K562 (cell line): Measurements from ENCODE around the gene FLVCR2. TPM values are rescaled to one million over a fixed set of nuclear protein-coding genes. Genes with fewer than 3 reads are reported as not detected.

ENCODE experiments used
- ATAC-seq: fragments of 200-7000 bp; cut with Tn5 transposase; 3 replicates; pipeline ENCODE4 v1.9.1; 2020; ENCODE audit warnings: moderate library complexity
- BruUV-seq: library from RNA; stranded (reverse); fragments of 400-500 nt; replicated peaks from 2 replicates; lab custom pipeline; 2021; lab: Mats Ljungman, UMichigan
- CTCF ChIA-PET: fragments of 300-600 bp; formaldehyde crosslinking; extraction: SDS; loops from one replicate; lab custom pipeline; 2021; ENCODE audit warnings: low intra/inter-chr PET ratio; lab: Yijun Ruan, JAX
- POLR2A ChIA-PET: fragments of 300-600, 350-650 bp; sonication (Branson Sonifier 250); formaldehyde crosslinking; extraction: SDS; loops from one replicate; lab custom pipeline; 2021; ENCODE audit warnings: antibody characterized with exemption, inconsistent platforms; lab: Yijun Ruan, JAX
- DNase-seq, 4 experiments: peaks; one replicate each; pipeline versions ENCODE4 v3.0.0 to v3.0.0-alpha.2; 2011 to 2018; ENCODE audit warnings: low spot score in 3 of 4, mixed read lengths in 3 of 4; ENCODE audit errors: extremely low read depth in 1 of 4
- FAIRE-seq: peaks from 2 replicates; lab custom pipeline; 2011; peaks lifted over from hg19 to GRCh38; lab: Jason Lieb, UNC
- H2AFZ ChIP-seq: 2 replicates; pipeline ENCODE4 v1.6.0; 2011; ENCODE audit warnings: low read depth, low read length, control low read depth, inconsistent platforms
- H3K27ac ChIP-seq: fragments of 200-600 bp; 3 replicates; pipeline ENCODE4 v1.8.0; 2011; ENCODE audit warnings: low read depth, mild to moderate bottlenecking, control low read depth, inconsistent platforms, low read length, moderate library complexity, mixed read lengths; ENCODE audit errors: extremely low read depth
- H3K27me3 ChIP-seq, 2 experiments: fragments of 300-600 bp in 1 of 2; 2 replicates in 1 of 2; 3 replicates in 1 of 2; pipeline versions ENCODE4 v1.6.0 to v1.8.0; 2011; ENCODE audit warnings: inconsistent platforms in 2 of 2, low read length in 2 of 2, mild to moderate bottlenecking in 1 of 2, mixed read lengths in 1 of 2, moderate library complexity in 1 of 2; ENCODE audit not compliant: control insufficient read depth in 2 of 2, insufficient read depth in 2 of 2
- H3K36me3 ChIP-seq: fragments of 300-600 bp; 3 replicates; pipeline ENCODE4 v1.8.0; 2011; ENCODE audit warnings: mild to moderate bottlenecking, low read length, inconsistent platforms; ENCODE audit not compliant: control insufficient read depth, insufficient read depth
- H3K4me1 ChIP-seq, 2 experiments: fragments of 200-600 bp in 1 of 2; replicated peaks in 1 of 2; 2 replicates in 1 of 2; 3 replicates in 1 of 2; pipeline versions ENCODE4 v1.5.1 to v1.8.0; 2011; ENCODE audit warnings: inconsistent platforms in 2 of 2, low read length in 2 of 2, mild to moderate bottlenecking in 1 of 2, mixed read lengths in 1 of 2, moderate library complexity in 1 of 2; ENCODE audit not compliant: control insufficient read depth in 2 of 2, insufficient read depth in 2 of 2
- H3K4me2 ChIP-seq: 2 replicates; pipeline ENCODE4 v1.6.1; 2011; ENCODE audit warnings: low read length, control low read depth, inconsistent platforms, mixed read lengths; ENCODE audit not compliant: insufficient read depth
- H3K4me3 ChIP-seq: fragments of 200-600 bp; sonication (generic), shearing (Covaris generic); 2 replicates; pipeline ENCODE4 v1.5.1; 2016; ENCODE audit warnings: control low read depth, inconsistent platforms
- H3K79me2 ChIP-seq: fragments of 200-600 bp; 3 replicates; pipeline ENCODE4 v1.8.0; 2011; ENCODE audit warnings: low read length, inconsistent platforms; ENCODE audit not compliant: control insufficient read depth, insufficient read depth
- H3K9ac ChIP-seq, 2 experiments: 2 replicates each; pipeline versions ENCODE4 v1.6.0 to v1.6.1; 2011; ENCODE audit warnings: low read depth in 2 of 2, low read length in 2 of 2, control low read depth in 1 of 2, inconsistent platforms in 1 of 2, mild to moderate bottlenecking in 1 of 2, mixed read lengths in 1 of 2; ENCODE audit not compliant: insufficient read depth in 1 of 2
- H3K9me1 ChIP-seq: one replicate; pipeline ENCODE4 v1.6.0; 2011; ENCODE audit warnings: inconsistent platforms, mild to moderate bottlenecking, low read length, moderate library complexity; ENCODE audit not compliant: control insufficient read depth, insufficient read depth
- H3K9me3 ChIP-seq: replicated peaks from 2 replicates; pipeline ENCODE4 v1.5.1; 2011; ENCODE audit warnings: low read depth, low read length, inconsistent platforms; ENCODE audit not compliant: control insufficient read depth, insufficient read depth
- H4K20me1 ChIP-seq: replicated peaks from 2 replicates; pipeline ENCODE4 v1.6.1; 2011; ENCODE audit warnings: low read length, inconsistent platforms, mixed read lengths; ENCODE audit not compliant: control insufficient read depth, insufficient read depth
- BHLHE40 ChIP-seq: IDR thresholded peaks from 2 replicates; pipeline ENCODE4 v1.6.1; 2011; ENCODE audit warnings: low read length, improper control_type of control experiment
- CCNT2 ChIP-seq: IDR thresholded peaks from 2 replicates; pipeline ENCODE4 v1.6.1; 2011; ENCODE audit warnings: borderline replicate concordance, low read depth, mild to moderate bottlenecking, moderate library complexity, mixed read lengths, low read length; ENCODE audit not compliant: insufficient read length; ENCODE audit errors: extremely low read depth
- FOXA1 ChIP-seq: fragments of 450-650 bp; IDR thresholded peaks from 2 replicates; pipeline ENCODE4 v1.6.1; 2016; ENCODE audit warnings: mild to moderate bottlenecking, borderline replicate concordance
- HBP1 ChIP-seq: fragments of 450-650 bp; formaldehyde crosslinking; IDR thresholded peaks from 2 replicates; pipeline ENCODE4 v1.4.0; 2022; ENCODE audit warnings: missing genetic modification characterization
- MECOM ChIP-seq: fragments of 250-450 bp; sonication (Bioruptor Pico); IDR thresholded peaks from 2 replicates; pipeline ENCODE4 v1.8.0; 2022; ENCODE audit warnings: inconsistent platforms
- POLR2B ChIP-seq: fragments of 450-650 bp; IDR thresholded peaks from 2 replicates; pipeline ENCODE4 v1.6.1; 2018; ENCODE audit warnings: low read depth; ENCODE audit not compliant: partially characterized antibody
- RBM17 ChIP-seq: fragments of 200-400 bp; formaldehyde crosslinking; IDR thresholded peaks from 2 replicates; pipeline ENCODE4 v1.6.1; 2017; ENCODE audit warnings: low read depth, mild to moderate bottlenecking, low read length, borderline replicate concordance
- SMC3 ChIP-seq: conservative IDR thresholded peaks from 2 replicates; pipeline ENCODE4 v1.6.1; 2011; ENCODE audit warnings: low read depth, low read length, improper control_type of control experiment; ENCODE audit not compliant: insufficient read depth
- ZNF143 ChIP-seq: sonication (generic); formaldehyde crosslinking; IDR thresholded peaks from 2 replicates; pipeline ENCODE4 v1.9.0; 2022; ENCODE audit warnings: mild to moderate bottlenecking, missing genetic modification reagents
- ZNF324 ChIP-seq: fragments of 250-450 bp; sonication (Bioruptor Pico); IDR thresholded peaks from 2 replicates; pipeline ENCODE4 v1.4.0; 2020; ENCODE audit warnings: mild to moderate bottlenecking
- ZNF436 ChIP-seq: fragments of 250-450, 450-650 bp; sonication (Bioruptor Pico); formaldehyde crosslinking; IDR thresholded peaks from 2 replicates; pipeline ENCODE4 v1.7.0; 2020; ENCODE audit warnings: mild to moderate bottlenecking
- in situ Hi-C: fragments of 300-500 bp; cut with MboI; formaldehyde crosslinking; loops from 4 replicates; pipeline ENCODE4 v1.15.0; 2018; ENCODE audit warnings: inconsistent platforms, mixed read lengths
- intact Hi-C: fragments of 100-400 bp; cut with micrococcal nuclease; formaldehyde crosslinking; loops from 2 replicates; pipeline ENCODE4 v1.14.2; 2022
- polyA plus RNA-seq, 8 experiments: library from polyadenylated mRNA; depleted of rRNA in 4 of 8; stranded (reverse) in 5 of 8; unstranded in 3 of 8; fragments of >200 nt; fragmentation: Nextera tagmentation in 2 of 8; fragmentation: Illumina TruSeq in 1 of 8; extraction: Ambion mirVana in 2 of 8; extraction: Trizol in 1 of 8; gene quantifications; 2 replicates each; pipeline versions ENCODE4 v1.2.1 to v1.2.3, GENCODE V29; 2011 to 2014; ENCODE audit warnings: inconsistent platforms in 1 of 8, missing spikeins in 1 of 8
- total RNA-seq, 7 experiments: library from RNA; depleted of rRNA in 6 of 7; stranded (reverse); fragments of >200 nt in 6 of 7; fragmentation: Illumina TruSeq in 2 of 7; extraction: Trizol in 2 of 7; gene quantifications; 2 replicates each; pipeline versions ENCODE4 v1.2.1 to v1.2.3, GENCODE V29; 2011 to 2021; ENCODE audit warnings: low replicate concordance in 1 of 7

The FLVCR2 gene
- total and polyA plus RNA-seq, 9 of the 15 experiments (the other 6 are each of a cell fraction or from before 2014, with no cell fraction given), result 1.5 TPM; not detected in 8

- in situ Hi-C loops, result no loop called here
- no TSS peak for BruUV-seq
- FAIRE-seq (no peak), DNase-seq (no peak), ATAC-seq (no peak)
- CTCF ChIA-PET, result no interaction called here
- H3K9ac ChIP-seq, result no peak overlapping the region
- no peak overlapping the region for H3K4me2 ChIP-seq
- H3K9me3 ChIP-seq, result no peaks in the 10 kb centered on the region
- no peak for TF ChIP-seq BHLHE40
- no peak for TF ChIP-seq RBM17
- no peak for TF ChIP-seq ZNF324
- no peak for TF ChIP-seq CCNT2
- no peak for TF ChIP-seq FOXA1
- no peak for TF ChIP-seq POLR2B
- no peak for TF ChIP-seq MECOM
- TF ChIP-seq ZNF143 (CRISPR knock-in tag), result no peak
- no peak for TF ChIP-seq ZNF436
- TF ChIP-seq SMC3, result no peak
- no peak for TF ChIP-seq HBP1 (CRISPR knock-in tag)
- no peak overlapping the region for H3K4me3 ChIP-seq
- intact Hi-C loops, result no loop called here
- H3K4me1 ChIP-seq, result peaks cover 0 to 5% of the 10 kb centered on the region in 2 experiments; a peak in 2 of 5 replicates
- H3K79me2 ChIP-seq, result no peaks in the 10 kb centered on the region
- H3K9me1 ChIP-seq, result no peaks in the 10 kb centered on the region
- H3K27me3 ChIP-seq, result peaks cover 0 to 6% of the 10 kb centered on the region in 2 experiments; a peak in 2 of 5 replicates
- H2AFZ ChIP-seq, result no peak overlapping the region
- no peak overlapping the region for H3K27ac ChIP-seq
- POLR2A ChIA-PET, result no interaction called here
- H4K20me1 ChIP-seq, result no peaks in the 10 kb centered on the region
- peaks cover 5% of the 10 kb centered on the region; the same call in 1 of the 3 replicates for H3K36me3 ChIP-seq
These were observed 66.6 kb downstream of the FLVCR2 start for GRCh38 chr14:75645056-75645455.
